ENCODE measurements around the gene TTYH2.

- TF ChIP-seq, protein P1, sequence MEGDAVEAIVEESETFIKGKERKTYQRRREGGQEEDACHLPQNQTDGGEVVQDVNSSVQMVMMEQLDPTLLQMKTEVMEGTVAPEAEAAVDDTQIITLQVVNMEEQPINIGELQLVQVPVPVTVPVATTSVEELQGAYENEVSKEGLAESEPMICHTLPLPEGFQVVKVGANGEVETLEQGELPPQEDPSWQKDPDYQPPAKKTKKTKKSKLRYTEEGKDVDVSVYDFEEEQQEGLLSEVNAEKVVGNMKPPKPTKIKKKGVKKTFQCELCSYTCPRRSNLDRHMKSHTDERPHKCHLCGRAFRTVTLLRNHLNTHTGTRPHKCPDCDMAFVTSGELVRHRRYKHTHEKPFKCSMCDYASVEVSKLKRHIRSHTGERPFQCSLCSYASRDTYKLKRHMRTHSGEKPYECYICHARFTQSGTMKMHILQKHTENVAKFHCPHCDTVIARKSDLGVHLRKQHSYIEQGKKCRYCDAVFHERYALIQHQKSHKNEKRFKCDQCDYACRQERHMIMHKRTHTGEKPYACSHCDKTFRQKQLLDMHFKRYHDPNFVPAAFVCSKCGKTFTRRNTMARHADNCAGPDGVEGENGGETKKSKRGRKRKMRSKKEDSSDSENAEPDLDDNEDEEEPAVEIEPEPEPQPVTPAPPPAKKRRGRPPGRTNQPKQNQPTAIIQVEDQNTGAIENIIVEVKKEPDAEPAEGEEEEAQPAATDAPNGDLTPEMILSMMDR (IDR thresholded peaks at IDR 0.05), result no peak
- TF ChIP-seq POLR2A (IDR thresholded peaks at IDR 0.05) (no peak), POLR2AphosphoS5 (IDR thresholded peaks at IDR 0.05) (no peak)
Measured at GRCh38 chr17:74196541-74197317, 16.6 kb upstream of the TTYH2 start.

Measured in sigmoid colon (tissue), 4 donors.